Measurements from ENCODE around the gene C14orf119. TPM values are rescaled to one million over a fixed set of nuclear protein-coding genes. Genes with fewer than 3 reads are reported as not detected.
A peak's percentile ranks its signal among the peaks of the same experiment; 100 is the strongest.

Gene C14orf119
- total RNA-seq, 2 donors from 2014 or later = 41.2 to 55.2 TPM

- H3K27ac Mint-ChIP-seq = peak overlapping the region; percentile 42 to 63
- peaks cover 4 to 7% of the 10 kb centered on the region in 2 donors for H3K27me3 Mint-ChIP-seq
- DNase-seq (ENCODE audit: low spot score) (peak; percentile 81), ATAC-seq (peak; percentile 68 to 80)
- no peaks in the 10 kb centered on the region for H3K9me3 Mint-ChIP-seq
- peaks cover 6% of the 10 kb centered on the region for H3K36me3 Mint-ChIP-seq
- H3K4me1 Mint-ChIP-seq (ENCODE audit: low read depth in 2 of 2) = peaks cover 23 to 24% of the 10 kb centered on the region in 2 donors
- peak overlapping the region; percentile 88 for H3K4me3 Mint-ChIP-seq
These were observed 39.0 kb upstream of the C14orf119 start for GRCh38 chr14:23056145-23056955.

GRCh38 chr14:23056956-23057756 lies 38.1 kb upstream of the C14orf119 start, which contains the start of gene CDH24:
Gene CDH24 (minus strand): TSS chr14:23057520. CDS start chr14:23055733, 1,787 bp downstream.
- DNase-seq (ENCODE audit: low spot score) (peak; percentile 83), ATAC-seq (peak; percentile 87 to 88)
- H3K9me3 Mint-ChIP-seq = no peaks in the 10 kb centered on the region
- H3K36me3 Mint-ChIP-seq = peaks cover 6% of the 10 kb centered on the region
- H3K27ac Mint-ChIP-seq = peak within 1 kb of the TSS; percentile 42 to 63
- peaks cover 4 to 7% of the 10 kb centered on the region in 2 donors for H3K27me3 Mint-ChIP-seq
- peaks cover 23 to 24% of the 10 kb centered on the region in 2 donors for H3K4me1 Mint-ChIP-seq (ENCODE audit: low read depth in 2 of 2)
- H3K4me3 Mint-ChIP-seq = peak within 1 kb of the TSS; percentile 88

- H3K27ac Mint-ChIP-seq = no peak overlapping the region
- peak overlapping the region; percentile 62 for H3K4me3 Mint-ChIP-seq
- H3K9me3 Mint-ChIP-seq = no peaks in the 10 kb centered on the region
- ATAC-seq (peak; percentile 77 to 82), DNase-seq (ENCODE audit: low spot score) (peak; percentile 92)
- H3K27me3 Mint-ChIP-seq = peaks cover 4 to 7% of the 10 kb centered on the region in 2 donors
- peaks cover 12% of the 10 kb centered on the region for H3K36me3 Mint-ChIP-seq
- H3K4me1 Mint-ChIP-seq (ENCODE audit: low read depth in 2 of 2) = peaks cover 23 to 24% of the 10 kb centered on the region in 2 donors
These were observed 37.3 kb upstream of the C14orf119 start for GRCh38 chr14:23057757-23058653.

GRCh38 chr14:23058654-23059504 lies 36.4 kb upstream of the C14orf119 start:
- ATAC-seq (no peak), DNase-seq (ENCODE audit: low spot score) (no peak)
- H3K4me3 Mint-ChIP-seq = peak overlapping the region; percentile 32
- H3K9me3 Mint-ChIP-seq = no peaks in the 10 kb centered on the region
- peaks cover 21 to 24% of the 10 kb centered on the region in 2 donors for H3K4me1 Mint-ChIP-seq (ENCODE audit: low read depth in 2 of 2)
- peaks cover 4 to 7% of the 10 kb centered on the region in 2 donors for H3K27me3 Mint-ChIP-seq
- peaks cover 18% of the 10 kb centered on the region for H3K36me3 Mint-ChIP-seq
- H3K27ac Mint-ChIP-seq = no peak overlapping the region

GRCh38 chr14:23060536-23061260 lies 34.6 kb upstream of the C14orf119 start:
- Mint-ChIP-seq H3K27me3 (peaks cover 4 to 7% of the 10 kb centered on the region in 2 donors), H3K9me3 (no peaks in the 10 kb centered on the region), H3K4me1 (ENCODE audit: low read depth in 2 of 2) (peaks cover 21 to 26% of the 10 kb centered on the region in 2 donors), H3K27ac (no peak overlapping the region), H3K36me3 (peaks cover 21% of the 10 kb centered on the region), H3K4me3 (no peak overlapping the region)
- ATAC-seq (no peak), DNase-seq (ENCODE audit: low spot score) (no peak)

- no peaks in the 10 kb centered on the region for H3K9me3 Mint-ChIP-seq
- peaks cover 11 to 18% of the 10 kb centered on the region in 2 donors for H3K4me1 Mint-ChIP-seq (ENCODE audit: low read depth in 2 of 2)
- ATAC-seq (no peak), DNase-seq (ENCODE audit: low spot score) (no peak)
- no peak overlapping the region for H3K4me3 Mint-ChIP-seq
- peaks cover 26% of the 10 kb centered on the region for H3K36me3 Mint-ChIP-seq
- H3K27ac Mint-ChIP-seq = no peak overlapping the region
- H3K27me3 Mint-ChIP-seq = no peaks in the 10 kb centered on the region
These were observed 33.3 kb upstream of the C14orf119 start for GRCh38 chr14:23062002-23062401.

GRCh38 chr14:23063601-23064000 lies 31.7 kb upstream of the C14orf119 start:
- no peaks in the 10 kb centered on the region for H3K9me3 Mint-ChIP-seq
- H3K36me3 Mint-ChIP-seq = peaks cover 26% of the 10 kb centered on the region
- no peak for ATAC-seq
- H3K27ac Mint-ChIP-seq = no peak overlapping the region
- peaks cover 7 to 13% of the 10 kb centered on the region in 2 donors for H3K4me1 Mint-ChIP-seq (ENCODE audit: low read depth in 2 of 2)
- H3K27me3 Mint-ChIP-seq = no peaks in the 10 kb centered on the region
- no peak overlapping the region for H3K4me3 Mint-ChIP-seq
- no peak for DNase-seq (ENCODE audit: low spot score)

- no peaks in the 10 kb centered on the region for H3K9me3 Mint-ChIP-seq
- peaks cover 23 to 26% of the 10 kb centered on the region in 2 donors for H3K4me1 Mint-ChIP-seq (ENCODE audit: low read depth in 2 of 2)
- DNase-seq (ENCODE audit: low spot score) = no peak
- H3K4me3 Mint-ChIP-seq = no peak overlapping the region
- no peak for ATAC-seq
- H3K36me3 Mint-ChIP-seq = peaks cover 26% of the 10 kb centered on the region
- H3K27me3 Mint-ChIP-seq = no peaks in the 10 kb centered on the region
- H3K27ac Mint-ChIP-seq = no peak overlapping the region
These were observed 28.9 kb upstream of the C14orf119 start for GRCh38 chr14:23066368-23066767.

- Mint-ChIP-seq H3K36me3 (peaks cover 26% of the 10 kb centered on the region), H3K27ac (no peak overlapping the region), H3K4me1 (ENCODE audit: low read depth in 2 of 2) (peaks cover 30 to 33% of the 10 kb centered on the region in 2 donors), H3K27me3 (no peaks in the 10 kb centered on the region), H3K4me3 (no peak overlapping the region), H3K9me3 (no peaks in the 10 kb centered on the region)
- no peak for ATAC-seq
- DNase-seq (ENCODE audit: low spot score) = no peak
These were observed 28.2 kb upstream of the C14orf119 start for GRCh38 chr14:23066855-23067744.

GRCh38 chr14:23067847-23068788 lies 27.2 kb upstream of the C14orf119 start:
- Mint-ChIP-seq H3K4me3 (peak overlapping the region; percentile 66), H3K4me1 (ENCODE audit: low read depth in 2 of 2) (peaks cover 33 to 37% of the 10 kb centered on the region in 2 donors), H3K27ac (peak overlapping the region; percentile 57 to 72), H3K9me3 (no peaks in the 10 kb centered on the region), H3K27me3 (no peaks in the 10 kb centered on the region), H3K36me3 (peaks cover 20% of the 10 kb centered on the region)
- ATAC-seq = no peak
- DNase-seq (ENCODE audit: low spot score) = no peak

Data from natural killer cell treated with Interleukin-12 subunit alpha and Interleukin-12 subunit beta and Interleukin-15 and Interleukin-18, amount 100 ng/mL, for 72 hours (primary cell).